Central memory CD8-positive, alpha-beta T cell (primary cell): Measurements from ENCODE around the gene HOOK2.

Experiments
- ATAC-seq: fragments of 150-1000 bp; cut with Tn5 transposase; replicated peaks from 2 replicates; pipeline ENCODE4 v1.10.0; 2022; ENCODE audit warnings: mild to moderate bottlenecking, moderate FRiP score, moderate number of reproducible peaks; ENCODE audit not compliant: poor library complexity, severe bottlenecking; ENCODE audit errors: extremely low read depth
- DNase-seq, 2 donors: peaks; one replicate each; pipeline ENCODE4 v3.0.0; 2021; ENCODE audit warnings: low spot score in 2 of 2
- H3K27ac Mint-ChIP-seq: one replicate; pipeline ENCODE4 v1.8.0; 2022; ENCODE audit warnings: low read depth, mild to moderate bottlenecking, moderate library complexity, mixed read lengths
- H3K27me3 Mint-ChIP-seq: one replicate; pipeline ENCODE4 v1.8.0; 2022; ENCODE audit warnings: mixed read lengths
- H3K36me3 Mint-ChIP-seq: one replicate; pipeline ENCODE4 v1.8.0; 2022; ENCODE audit warnings: mild to moderate bottlenecking, moderate library complexity, mixed read lengths; ENCODE audit not compliant: insufficient read depth
- H3K4me1 Mint-ChIP-seq: one replicate; pipeline ENCODE4 v1.8.0; 2022; ENCODE audit warnings: mixed read lengths
- H3K4me3 Mint-ChIP-seq: one replicate; pipeline ENCODE4 v1.8.0; 2022; ENCODE audit warnings: mild to moderate bottlenecking, moderate library complexity, mixed read lengths
- H3K9me3 Mint-ChIP-seq: one replicate; pipeline ENCODE4 v1.8.0; 2022; ENCODE audit warnings: mixed read lengths

HOOK2 gene

DNA sequence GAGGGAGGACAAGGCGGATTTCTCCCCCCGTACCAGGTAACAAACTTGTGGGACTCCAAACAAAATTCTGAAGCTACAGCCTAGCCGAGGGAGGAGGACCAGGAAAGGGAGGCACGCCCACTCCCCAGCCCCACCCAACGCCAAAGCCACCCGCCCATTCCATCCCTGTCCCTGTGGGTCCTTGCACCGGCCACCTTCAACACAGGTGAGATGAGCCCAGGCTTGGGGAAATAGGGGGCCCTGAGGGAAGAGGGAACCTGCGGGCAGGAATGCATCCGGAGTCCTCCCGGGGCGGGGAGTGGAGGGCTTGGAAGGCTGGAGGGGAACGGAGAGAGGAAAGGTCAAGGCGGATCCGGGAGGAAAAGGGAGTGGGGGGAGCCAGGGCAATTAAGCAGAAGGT is 23.7 kb downstream of the HOOK2 start, which contains the start of gene BEST2:
Gene BEST2, plus strand, starts transcription at position 157 of the 400 bp plus-strand sequence. CDS start 802 bp downstream, outside the sequence.
- Mint-ChIP-seq H3K4me3 (no peak within 1 kb of the TSS), H3K27me3 (peaks cover 64% of the 10 kb centered on the region), H3K36me3 (peaks cover 11% of the 10 kb centered on the region), H3K4me1 (no peaks in the 10 kb centered on the region), H3K9me3 (no peaks in the 10 kb centered on the region), H3K27ac (peak within 1 kb of the TSS; percentile 38)
- DNase-seq (no peak), ATAC-seq (no peak)

DNA sequence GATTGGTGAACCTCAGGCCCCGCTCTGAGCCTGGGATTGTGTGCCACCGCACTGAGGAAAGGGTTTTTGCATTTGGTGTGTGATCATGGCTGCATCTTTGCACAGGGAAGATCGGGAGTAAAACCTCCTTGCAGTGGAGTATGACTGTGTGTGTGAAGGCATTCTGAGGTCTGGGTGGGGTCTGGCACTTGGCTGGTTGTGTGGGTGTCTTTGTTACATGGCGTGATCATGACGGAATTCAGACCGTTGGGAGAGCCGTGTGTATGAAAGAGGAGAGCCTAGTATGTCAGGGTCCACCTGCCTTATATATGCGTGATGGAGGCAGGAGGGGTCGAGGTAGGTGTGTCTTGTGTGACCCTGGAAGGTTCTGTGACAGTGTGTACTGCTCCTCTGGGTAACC is 24.5 kb downstream of the HOOK2 start:
- H3K4me1 Mint-ChIP-seq = no peaks in the 10 kb centered on the region
- peaks cover 14% of the 10 kb centered on the region for H3K36me3 Mint-ChIP-seq
- no peak overlapping the region for H3K27ac Mint-ChIP-seq
- ATAC-seq (no peak), DNase-seq (no peak)
- no peak overlapping the region for H3K4me3 Mint-ChIP-seq
- H3K27me3 Mint-ChIP-seq = peaks cover 56% of the 10 kb centered on the region
- H3K9me3 Mint-ChIP-seq = no peaks in the 10 kb centered on the region

DNA sequence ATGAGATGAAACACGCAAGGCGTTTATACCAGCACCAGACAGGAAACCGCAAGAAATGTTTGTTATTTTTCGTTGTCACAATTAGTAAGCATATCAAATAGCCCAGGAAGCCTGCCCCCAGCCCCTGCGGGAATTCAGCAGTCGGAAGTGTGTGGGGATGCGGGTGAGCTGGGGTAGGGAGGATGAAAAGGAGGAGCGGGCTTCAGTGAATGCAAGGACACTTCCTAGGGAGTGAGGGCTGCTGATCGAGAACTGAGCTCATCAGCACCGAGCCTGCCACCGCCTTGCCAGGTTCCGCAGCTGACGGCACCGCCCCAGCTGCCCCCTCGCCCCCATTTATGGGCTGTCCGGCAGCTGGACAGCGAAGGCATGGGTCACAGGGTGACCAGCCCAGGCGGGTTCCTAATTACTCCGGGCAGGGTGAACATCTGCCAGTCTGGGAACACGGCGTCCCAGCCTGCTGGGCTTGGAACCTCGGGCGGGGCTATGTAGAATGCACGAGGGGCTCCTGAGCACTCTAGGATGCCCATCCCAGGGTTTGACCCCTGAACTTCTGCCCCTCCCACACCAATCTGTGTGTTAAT is 25.3 kb downstream of the HOOK2 start:
- Mint-ChIP-seq H3K27me3 (peaks cover 48% of the 10 kb centered on the region), H3K4me3 (no peak overlapping the region), H3K4me1 (no peaks in the 10 kb centered on the region), H3K27ac (no peak overlapping the region), H3K36me3 (peaks cover 12% of the 10 kb centered on the region), H3K9me3 (no peaks in the 10 kb centered on the region)
- ATAC-seq = no peak
- no peak for DNase-seq

DNA sequence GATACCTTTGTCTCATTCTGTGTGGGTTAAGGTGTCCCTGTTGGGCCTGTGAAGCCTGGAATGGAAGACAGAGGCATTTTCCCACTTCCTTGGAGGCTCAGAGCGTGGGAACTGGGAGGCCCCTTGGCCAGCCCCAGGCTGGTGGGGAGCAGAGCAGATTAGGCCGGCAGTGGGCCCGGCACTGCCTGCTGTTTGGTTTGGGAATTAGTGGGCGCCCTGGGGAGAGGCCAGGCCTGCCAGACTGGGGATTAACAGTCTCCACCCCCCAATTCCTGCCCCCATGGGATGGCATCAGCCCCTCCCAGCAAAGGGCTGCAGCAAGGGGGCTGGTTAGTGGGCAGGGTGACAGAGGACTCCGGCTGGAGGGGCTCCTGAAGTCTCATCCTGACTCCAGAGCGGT is 26.9 kb downstream of the HOOK2 start:
- Mint-ChIP-seq H3K27me3 (peaks cover 38% of the 10 kb centered on the region), H3K27ac (no peak overlapping the region), H3K4me1 (no peaks in the 10 kb centered on the region), H3K9me3 (no peaks in the 10 kb centered on the region), H3K36me3 (peaks cover 16% of the 10 kb centered on the region), H3K4me3 (no peak overlapping the region)
- ATAC-seq (no peak), DNase-seq (no peak)

DNA sequence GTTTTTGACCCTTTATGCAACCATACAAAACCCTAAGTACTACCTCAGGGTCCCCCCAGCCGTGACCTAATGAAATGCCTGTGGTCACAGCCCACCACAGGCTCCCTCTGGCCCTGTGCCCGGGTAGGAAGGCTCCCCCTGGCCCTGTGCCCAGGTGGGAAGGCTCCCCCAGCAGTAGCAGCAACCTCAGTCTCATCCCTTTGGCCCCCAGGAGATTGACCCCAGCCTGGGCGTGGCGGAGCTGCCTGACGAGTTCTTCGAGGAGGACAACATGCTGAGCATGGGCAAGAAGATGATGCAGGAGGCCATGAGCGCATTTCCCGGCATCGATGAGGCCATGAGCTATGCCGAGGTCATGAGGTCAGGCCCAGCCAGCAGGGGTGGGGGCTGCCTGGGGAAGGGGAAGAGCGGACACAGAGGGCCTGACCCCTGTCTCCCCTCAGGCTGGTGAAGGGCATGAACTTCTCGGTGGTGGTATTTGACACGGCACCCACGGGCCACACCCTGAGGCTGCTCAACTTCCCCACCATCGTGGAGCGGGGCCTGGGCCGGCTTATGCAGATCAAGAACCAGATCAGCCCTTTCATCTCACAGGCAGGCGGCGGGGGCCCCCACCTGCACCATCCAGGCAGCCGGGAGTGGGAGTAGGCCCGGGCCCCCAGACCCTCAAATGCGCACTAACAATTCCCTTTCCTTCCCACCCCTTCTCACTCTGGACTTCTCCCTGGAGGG is 30.0 kb downstream of the HOOK2 start:
- H3K9me3 Mint-ChIP-seq = no peaks in the 10 kb centered on the region
- DNase-seq (no peak), ATAC-seq (no peak)
- H3K4me1 Mint-ChIP-seq = peaks cover 7% of the 10 kb centered on the region
- H3K27me3 Mint-ChIP-seq = peaks cover 10% of the 10 kb centered on the region
- H3K4me3 Mint-ChIP-seq = no peak overlapping the region
- no peak overlapping the region for H3K27ac Mint-ChIP-seq
- peaks cover 23% of the 10 kb centered on the region for H3K36me3 Mint-ChIP-seq

DNA sequence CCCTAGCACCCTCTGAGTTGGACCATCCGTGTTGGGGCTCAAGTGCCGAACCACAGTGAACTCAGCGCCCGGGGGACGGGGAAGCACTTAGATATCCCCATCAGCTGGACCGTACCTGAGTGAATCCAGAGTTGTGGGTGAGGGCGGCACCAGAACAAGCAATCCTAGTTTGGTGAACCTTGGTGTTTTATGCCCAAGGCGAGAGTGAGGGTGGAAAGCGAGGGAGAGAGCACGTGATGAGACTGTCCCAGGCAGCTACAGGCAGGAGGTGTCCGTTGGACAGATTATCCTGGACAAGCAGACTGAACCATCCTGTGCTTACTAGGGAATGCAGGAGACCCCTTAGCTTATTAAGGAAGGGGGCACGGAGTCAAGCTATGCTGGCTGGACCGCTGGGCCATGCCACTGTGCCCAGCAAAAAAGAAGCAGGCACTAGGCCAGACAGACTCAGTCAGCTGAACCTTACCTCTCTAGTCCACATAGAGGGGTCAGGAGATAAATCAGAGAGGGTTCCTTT is 37.5 kb downstream of the HOOK2 start:
- peaks cover 26% of the 10 kb centered on the region for H3K36me3 Mint-ChIP-seq
- peaks cover 38% of the 10 kb centered on the region for H3K4me1 Mint-ChIP-seq
- DNase-seq = no peak
- H3K27ac Mint-ChIP-seq = peak overlapping the region; percentile 61
- H3K27me3 Mint-ChIP-seq = no peaks in the 10 kb centered on the region
- ATAC-seq = no peak
- H3K9me3 Mint-ChIP-seq = no peaks in the 10 kb centered on the region
- peak overlapping the region; percentile 93 for H3K4me3 Mint-ChIP-seq

DNA sequence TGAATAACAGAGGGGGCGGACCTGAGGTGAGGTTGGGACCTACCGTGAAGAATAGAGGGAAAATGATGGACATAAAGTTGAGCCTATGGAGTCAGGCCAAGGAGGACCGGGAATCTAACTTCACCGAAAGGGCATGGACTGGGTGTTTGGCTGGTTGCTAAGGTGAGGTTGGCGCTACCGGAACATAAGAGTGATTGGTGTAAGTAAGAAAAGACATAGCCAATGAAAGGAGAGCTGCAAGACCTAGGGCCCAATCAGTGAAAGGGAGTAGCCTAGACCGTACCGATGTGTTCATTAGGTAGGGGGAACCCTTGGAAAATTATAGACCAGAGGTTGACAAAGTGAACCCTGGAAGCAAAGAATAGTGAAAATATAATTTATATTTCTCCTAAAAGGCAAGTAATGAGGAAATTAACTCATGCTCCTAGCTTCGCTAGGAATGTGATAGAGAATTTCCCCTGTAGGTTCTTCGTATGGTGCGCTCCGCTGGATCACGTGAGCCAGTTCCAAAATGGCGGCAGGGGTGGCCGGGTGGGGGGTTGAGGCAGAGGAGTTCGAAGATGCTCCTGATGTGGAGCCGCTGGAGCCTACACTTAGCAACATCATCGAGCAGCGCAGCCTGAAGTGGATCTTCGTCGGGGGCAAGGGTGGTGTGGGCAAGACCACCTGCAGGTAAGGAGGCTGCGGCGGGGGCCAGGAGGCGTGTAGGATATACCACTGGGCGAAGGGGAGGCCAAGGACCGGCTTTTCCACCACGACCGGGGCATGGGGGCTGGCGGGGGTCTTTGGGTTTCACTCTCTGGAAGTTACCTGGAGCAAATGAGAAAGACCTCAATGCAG is 38.1 kb downstream of the HOOK2 start, which contains the start of gene GET3:
Gene GET3, plus strand, starts transcription at position 503 of the 840 bp plus-strand sequence. Its CDS starts 9 bp downstream, at position 512.
- Mint-ChIP-seq H3K27me3 (no peaks in the 10 kb centered on the region), H3K36me3 (peaks cover 26% of the 10 kb centered on the region), H3K9me3 (no peaks in the 10 kb centered on the region), H3K4me3 (peak within 1 kb of the TSS; percentile 93), H3K27ac (peak within 1 kb of the TSS; percentile 61), H3K4me1 (peaks cover 40% of the 10 kb centered on the region)
- DNase-seq = peak; percentile 54 to 72
- ATAC-seq = peak; percentile 88

DNA sequence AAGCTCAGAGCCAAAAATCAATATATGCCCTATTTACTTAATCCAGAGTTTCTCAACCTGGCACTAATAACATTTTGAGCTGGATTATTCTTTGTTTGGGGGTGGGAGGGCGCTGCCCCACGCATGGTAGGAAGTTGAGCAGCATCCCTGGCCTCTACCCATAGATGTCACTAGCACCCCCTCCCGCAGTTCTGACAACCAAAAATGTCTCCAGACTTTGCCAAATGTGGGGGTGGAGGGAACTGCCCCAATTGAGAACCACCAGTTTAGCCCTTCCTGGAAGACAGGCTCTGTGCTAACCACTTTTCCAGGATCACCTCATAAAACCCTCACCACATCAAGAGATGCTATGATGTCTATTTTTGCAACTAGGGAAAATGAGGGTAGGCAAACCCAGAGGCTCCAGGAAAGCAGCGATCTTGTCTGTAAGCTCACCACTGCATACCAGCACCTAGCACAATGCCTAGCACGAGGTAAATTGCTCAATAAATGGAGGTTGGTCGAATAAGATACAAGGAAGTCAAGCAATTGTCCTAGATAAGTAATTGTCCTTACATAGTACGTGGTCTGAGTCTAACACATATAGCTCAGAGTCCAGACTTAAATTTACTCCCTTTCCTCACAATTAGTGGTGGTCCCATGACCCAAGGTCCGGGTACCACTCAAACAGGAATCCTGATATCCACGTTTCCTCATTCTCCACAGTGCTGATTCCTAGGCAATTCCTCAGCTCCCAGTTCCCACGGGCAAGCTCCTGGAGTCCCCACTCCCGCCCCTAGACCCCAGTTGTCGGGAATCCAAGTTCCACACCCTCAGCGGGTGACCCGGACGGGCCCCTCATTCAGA is 41.8 kb downstream of the HOOK2 start:
- peaks cover 49% of the 10 kb centered on the region for H3K4me1 Mint-ChIP-seq
- H3K27ac Mint-ChIP-seq = peak overlapping the region; percentile 77
- DNase-seq = no peak
- no peak for ATAC-seq
- peak overlapping the region; percentile 95 for H3K4me3 Mint-ChIP-seq
- H3K9me3 Mint-ChIP-seq = no peaks in the 10 kb centered on the region
- peaks cover 40% of the 10 kb centered on the region for H3K36me3 Mint-ChIP-seq
- H3K27me3 Mint-ChIP-seq = no peaks in the 10 kb centered on the region

DNA sequence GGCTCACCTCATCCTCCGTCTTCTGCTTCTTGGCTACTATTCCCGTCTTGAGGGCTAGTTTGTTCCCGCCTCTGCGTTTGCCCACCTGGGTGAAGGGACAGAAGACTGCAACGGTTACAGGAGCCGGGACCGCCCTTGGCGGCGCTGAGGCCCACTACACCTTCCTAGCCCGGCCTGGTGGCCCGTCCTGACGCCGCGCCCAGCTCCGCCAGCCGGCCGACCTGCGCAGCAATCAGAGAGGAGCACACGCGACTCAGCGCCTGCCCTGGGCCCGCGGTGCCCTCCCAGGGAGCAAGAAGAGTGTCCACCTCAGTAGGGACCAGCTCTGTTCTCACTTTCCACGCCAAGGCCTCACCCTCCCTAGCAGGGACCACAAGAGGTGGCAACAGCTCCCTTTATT is 44.0 kb downstream of the HOOK2 start:
- Mint-ChIP-seq H3K27me3 (no peaks in the 10 kb centered on the region), H3K27ac (no peak overlapping the region), H3K4me3 (peak overlapping the region; percentile 95), H3K4me1 (peaks cover 33% of the 10 kb centered on the region), H3K36me3 (peaks cover 39% of the 10 kb centered on the region), H3K9me3 (no peaks in the 10 kb centered on the region)
- DNase-seq (no peak), ATAC-seq (no peak)

DNA sequence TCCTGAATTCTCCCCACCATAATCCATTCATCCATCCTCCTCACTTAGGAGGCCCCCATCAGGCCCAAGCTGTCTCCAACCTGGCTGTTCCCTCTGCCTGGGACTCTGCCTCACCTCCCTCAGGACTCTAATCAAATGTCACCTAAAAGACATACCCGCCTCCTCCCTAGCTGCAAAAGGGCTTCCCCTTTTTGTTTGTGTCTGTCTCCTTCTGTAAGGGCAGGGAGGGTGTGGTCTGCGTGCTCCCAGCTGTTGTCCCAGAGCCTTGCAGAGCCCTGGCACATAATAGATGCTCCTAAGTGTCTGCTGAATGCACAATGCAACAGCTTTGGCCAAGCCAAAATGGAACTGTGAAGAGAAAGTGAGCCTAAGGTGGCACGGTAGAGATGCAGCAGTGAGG is 45.3 kb downstream of the HOOK2 start:
- Mint-ChIP-seq H3K4me3 (no peak overlapping the region), H3K36me3 (peaks cover 39% of the 10 kb centered on the region)

DNA sequence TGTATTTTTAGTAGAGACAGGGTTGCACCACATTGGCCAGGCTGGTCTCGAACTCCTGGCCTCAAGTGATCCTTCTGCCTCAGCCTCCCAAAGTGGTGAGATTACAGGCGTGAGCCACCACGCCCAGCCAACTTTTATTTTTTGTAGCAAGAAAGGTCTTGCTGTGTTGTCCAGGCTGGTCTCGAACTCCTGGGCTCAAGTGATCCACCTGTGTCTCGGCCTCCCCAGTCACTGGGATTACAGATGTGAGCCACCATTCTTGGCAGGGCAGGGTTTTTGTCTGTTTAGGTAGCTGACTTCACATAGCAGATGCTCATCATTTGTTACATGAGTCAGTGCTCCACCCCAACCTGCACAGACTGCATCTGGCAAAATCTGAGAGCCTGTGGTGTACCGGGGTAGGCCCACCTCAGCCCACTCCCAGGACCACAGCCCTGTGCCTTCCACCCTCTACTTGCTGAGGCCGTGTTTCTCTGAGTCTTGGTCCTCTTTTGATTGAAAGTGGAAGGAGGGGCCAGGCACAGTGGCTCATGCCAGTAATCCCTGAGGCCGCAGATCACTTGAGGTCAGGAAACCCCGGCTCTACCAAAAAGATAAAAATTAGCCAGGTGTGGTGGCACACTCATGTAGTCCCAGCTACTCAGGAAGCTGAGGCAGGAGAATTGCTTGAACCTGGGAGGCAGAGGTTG is 47.5 kb downstream of the HOOK2 start:
- Mint-ChIP-seq H3K9me3 (no peaks in the 10 kb centered on the region), H3K4me3 (no peak overlapping the region), H3K4me1 (peaks cover 36% of the 10 kb centered on the region), H3K27ac (no peak overlapping the region), H3K27me3 (no peaks in the 10 kb centered on the region), H3K36me3 (peaks cover 34% of the 10 kb centered on the region)
- DNase-seq (no peak), ATAC-seq (no peak)

More for the DNA sequence above, 45.3 kb downstream of the HOOK2 start:
- Mint-ChIP-seq H3K9me3 (no peaks in the 10 kb centered on the region), H3K4me1 (peaks cover 32% of the 10 kb centered on the region), H3K27me3 (no peaks in the 10 kb centered on the region), H3K27ac (peak overlapping the region; percentile 22)
- ATAC-seq (no peak), DNase-seq (no peak)
